Urinary bladder (tissue), 4 donors: ENCODE data around the gene CACNA1C. TPM values are rescaled to one million over a fixed set of nuclear protein-coding genes. Genes with fewer than 3 reads are reported as not detected.

ENCODE experiments used
- DNase-seq: peaks from one replicate; pipeline ENCODE4 v3.0.0-alpha.2; 2015; ENCODE audit errors: extremely low spot score
- H3K27ac ChIP-seq: one replicate; pipeline ENCODE4 v1.5.1; 2013; ENCODE audit warnings: low read depth, mild to moderate bottlenecking, moderate library complexity
- H3K36me3 ChIP-seq: one replicate; pipeline ENCODE4 v1.6.1; 2013; ENCODE audit warnings: mild to moderate bottlenecking, moderate library complexity; ENCODE audit not compliant: insufficient read depth
- H3K4me1 ChIP-seq: one replicate; pipeline ENCODE4 v1.6.1; 2013; ENCODE audit warnings: mild to moderate bottlenecking, moderate library complexity; ENCODE audit not compliant: insufficient read depth
- H3K4me3 ChIP-seq: one replicate; pipeline ENCODE4 v1.5.1; 2013; ENCODE audit warnings: low read depth, low read length
- WGBS: extraction: QIAGEN DNeasy Blood & Tissue Kit; methylation state at CpG from one replicate; pipeline ENCODE4 v1.1.7; 2013; 5-methylcytosine and 5-hydroxymethylcytosine counted together
- polyA plus RNA-seq: library from polyadenylated mRNA; stranded (reverse); fragments of 200-250 nt; gene quantifications from one replicate; pipeline ENCODE4 v1.2.3, GENCODE V29; 2013
- total RNA-seq: library from RNA; depleted of rRNA; stranded (reverse); fragments of >200 nt; gene quantifications from one replicate; pipeline ENCODE4 v1.2.3, GENCODE V29; 2014
- donor health status: healthy with polysubstance abuse.
- donor health status: healthy.

CACNA1C gene
- total and polyA plus RNA-seq, 2 donors, result 25.7 to 34.5 TPM

DNA sequence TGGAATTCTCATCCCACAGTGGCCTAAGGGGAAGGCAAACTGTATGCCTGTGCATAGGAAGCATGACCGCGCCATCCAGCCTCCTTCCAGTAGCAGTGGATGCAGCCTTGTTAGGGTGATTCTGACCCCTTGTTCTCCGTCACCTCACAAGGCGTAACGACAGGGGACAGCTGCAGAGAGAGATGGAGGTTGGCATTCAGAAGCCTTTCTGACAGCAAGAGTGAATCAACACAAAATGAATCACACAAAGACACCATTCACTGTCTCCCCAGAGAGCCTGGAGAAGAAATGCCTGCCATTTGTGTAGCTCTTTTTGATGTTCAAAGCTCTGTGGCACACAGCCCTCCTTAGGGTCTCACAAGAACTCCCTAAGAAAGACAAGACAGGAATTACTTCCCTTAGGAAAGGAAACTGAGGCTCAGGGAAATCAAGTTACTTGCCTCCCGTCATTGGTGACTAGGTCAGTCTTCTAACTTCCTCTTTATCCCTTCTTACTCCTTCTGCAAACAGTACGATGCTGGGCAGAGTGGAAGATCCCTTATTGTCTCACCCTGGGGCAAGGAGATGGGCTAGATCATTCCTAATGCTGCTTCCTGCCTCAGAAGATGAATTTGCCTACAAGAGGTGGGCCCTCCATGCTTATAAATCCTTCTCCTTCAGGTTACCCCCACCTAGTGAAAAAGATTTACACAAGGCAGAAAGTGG is 280.9 kb downstream of the CACNA1C start:
- Histone ChIP-seq H3K4me1 (no peaks in the 10 kb centered on the region), H3K36me3 (no peaks in the 10 kb centered on the region), H3K27ac (no peak overlapping the region), H3K4me3 (no peak overlapping the region)
- 91% methylated on average over 7 of the region's 7 CpGs for WGBS
- no peak for DNase-seq

DNA sequence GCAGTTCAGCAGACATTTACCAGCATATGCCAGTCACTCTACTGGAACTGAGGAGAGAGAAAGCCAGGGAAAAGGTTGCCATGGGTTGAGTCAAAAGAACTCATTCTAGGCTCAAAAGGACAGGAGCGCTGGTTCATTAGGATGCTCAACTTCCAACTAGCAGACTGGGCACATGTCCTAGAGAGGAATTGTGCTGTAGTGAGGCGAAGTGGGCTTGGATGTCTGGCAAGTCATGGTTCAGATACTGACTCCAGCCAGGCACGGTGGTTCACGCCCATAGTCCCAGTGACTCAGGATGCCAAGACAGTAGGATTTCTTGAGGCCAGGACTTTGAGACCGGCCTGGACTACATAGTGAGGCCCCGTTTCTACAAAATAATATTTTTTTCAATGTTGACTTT is 281.5 kb downstream of the CACNA1C start:
- 90% methylated on average over 6 of the region's 6 CpGs for WGBS
- DNase-seq, result no peak
- H3K36me3 ChIP-seq, result no peaks in the 10 kb centered on the region
- H3K4me1 ChIP-seq, result no peaks in the 10 kb centered on the region
- no peak overlapping the region for H3K4me3 ChIP-seq
- H3K27ac ChIP-seq, result no peak overlapping the region

DNA sequence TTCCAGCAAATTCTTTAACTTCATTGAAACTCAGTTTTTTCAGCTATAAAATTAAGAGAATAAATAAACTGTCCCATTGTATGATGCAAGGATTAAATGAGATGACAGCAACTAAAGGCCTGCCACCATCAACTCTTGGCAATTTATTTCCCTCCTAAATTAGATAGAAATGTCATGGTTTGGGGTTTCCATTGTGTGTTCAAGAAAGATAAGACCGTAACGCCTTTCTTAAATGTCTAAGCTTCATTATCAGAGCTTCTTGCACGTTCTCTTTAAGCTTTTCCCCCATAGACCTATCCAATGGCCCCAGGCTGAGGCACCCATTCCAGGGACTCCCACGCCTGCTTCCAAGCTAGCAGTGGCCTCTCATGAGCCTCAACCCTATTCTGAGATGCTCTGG is 281.9 kb downstream of the CACNA1C start:
- Histone ChIP-seq H3K27ac (no peak overlapping the region), H3K4me1 (no peaks in the 10 kb centered on the region), H3K36me3 (no peaks in the 10 kb centered on the region), H3K4me3 (no peak overlapping the region)
- 94% methylated on average over 4 of the region's 4 CpGs for WGBS
- DNase-seq, result no peak

DNA sequence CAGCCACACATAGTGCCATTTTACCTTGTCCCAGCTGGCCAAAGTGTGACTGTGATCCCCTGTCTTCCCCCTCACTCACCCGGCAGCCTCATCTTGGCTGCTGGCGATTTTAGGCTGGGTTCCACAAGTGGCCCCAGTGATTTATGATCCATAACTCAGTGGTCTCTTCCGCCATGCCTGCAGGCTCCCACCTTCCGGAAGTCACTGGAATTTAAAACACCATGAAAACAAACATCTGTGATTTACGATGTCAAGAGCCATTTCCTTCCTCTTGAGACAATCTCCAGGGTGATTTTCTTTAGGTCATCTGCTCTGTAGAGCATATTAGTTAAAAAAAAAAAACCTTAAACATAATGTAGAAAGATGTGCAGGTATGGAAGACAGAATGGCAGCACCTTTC is 282.3 kb downstream of the CACNA1C start:
- WGBS, result 70% methylated on average over 5 of the region's 5 CpGs
- no peak overlapping the region for H3K27ac ChIP-seq
- H3K36me3 ChIP-seq, result no peaks in the 10 kb centered on the region
- no peaks in the 10 kb centered on the region for H3K4me1 ChIP-seq
- no peak overlapping the region for H3K4me3 ChIP-seq
- DNase-seq, result no peak

DNA sequence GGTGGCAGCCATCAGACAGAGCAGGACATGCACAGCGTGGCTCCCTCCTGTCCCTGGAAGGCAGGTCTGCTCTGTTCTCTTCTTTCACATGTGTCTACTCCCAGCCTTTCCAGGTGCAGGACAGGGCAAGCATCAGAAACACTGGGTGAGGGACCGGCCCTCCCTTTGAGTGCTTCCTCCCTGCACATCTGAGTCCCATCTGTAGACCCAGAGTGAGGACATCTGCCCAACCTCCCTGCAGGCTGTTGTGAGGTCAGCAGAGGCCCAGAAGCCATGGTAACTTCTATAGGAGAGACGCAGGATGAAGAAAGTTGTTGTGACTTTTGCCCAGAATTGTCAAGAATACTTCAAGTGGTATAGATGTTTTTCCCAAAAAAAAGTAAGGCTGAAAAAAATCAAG is 282.7 kb downstream of the CACNA1C start:
- whole genome bisulfite sequencing, result 74% methylated on average over 3 of the region's 3 CpGs
- H3K27ac ChIP-seq, result no peak overlapping the region
- DNase-seq, result no peak
- no peak overlapping the region for H3K4me3 ChIP-seq
- H3K4me1 ChIP-seq, result no peaks in the 10 kb centered on the region
- no peaks in the 10 kb centered on the region for H3K36me3 ChIP-seq

DNA sequence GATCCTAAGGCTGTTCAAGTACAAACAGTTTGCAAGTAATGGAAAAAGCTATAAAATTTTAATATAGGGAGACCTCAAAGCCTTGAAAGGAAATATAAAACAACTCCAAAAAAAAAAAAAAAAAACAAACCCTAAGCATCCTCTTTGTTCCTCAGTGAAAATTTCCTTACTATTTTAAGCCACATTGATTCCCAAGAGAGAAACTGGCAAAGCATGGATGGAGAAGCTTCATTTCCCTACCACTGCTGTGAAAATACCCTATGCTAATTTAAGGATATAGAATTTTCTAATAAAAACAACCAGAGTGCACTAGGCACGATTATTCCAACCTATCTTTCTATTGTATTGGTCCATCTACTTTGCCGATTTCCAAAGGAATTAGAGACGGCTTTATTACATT is 283.1 kb downstream of the CACNA1C start:
- DNase-seq, result no peak
- Histone ChIP-seq H3K4me1 (no peaks in the 10 kb centered on the region), H3K36me3 (no peaks in the 10 kb centered on the region), H3K27ac (no peak overlapping the region), H3K4me3 (no peak overlapping the region)
- 52% methylated on average over 3 of the region's 3 CpGs for WGBS

DNA sequence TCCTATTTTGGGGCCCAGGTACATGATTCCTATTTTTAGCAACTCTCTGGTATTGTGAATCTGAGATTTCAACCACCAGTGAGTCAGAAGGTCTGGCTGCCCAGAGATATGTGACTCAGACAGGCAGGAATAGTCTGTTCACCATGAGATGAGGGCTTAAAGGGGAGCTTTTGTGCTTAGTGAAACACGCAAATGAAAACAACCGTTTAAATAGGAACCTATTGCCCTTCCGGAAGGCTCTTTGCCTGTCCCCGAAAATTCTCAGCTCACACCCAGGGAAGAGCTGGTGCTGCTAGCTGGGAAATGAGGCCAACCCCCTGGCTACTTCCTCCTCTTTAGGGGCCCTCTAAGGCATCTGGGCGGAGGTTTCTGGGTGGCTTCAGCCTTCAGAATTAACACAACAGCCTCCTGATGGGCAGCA is 283.6 kb downstream of the CACNA1C start:
- WGBS, result 21% methylated on average over 5 of the region's 5 CpGs
- Histone ChIP-seq H3K4me1 (no peaks in the 10 kb centered on the region), H3K4me3 (no peak overlapping the region), H3K27ac (peak overlapping the region; percentile 39), H3K36me3 (no peaks in the 10 kb centered on the region)
- DNase-seq, result no peak

DNA sequence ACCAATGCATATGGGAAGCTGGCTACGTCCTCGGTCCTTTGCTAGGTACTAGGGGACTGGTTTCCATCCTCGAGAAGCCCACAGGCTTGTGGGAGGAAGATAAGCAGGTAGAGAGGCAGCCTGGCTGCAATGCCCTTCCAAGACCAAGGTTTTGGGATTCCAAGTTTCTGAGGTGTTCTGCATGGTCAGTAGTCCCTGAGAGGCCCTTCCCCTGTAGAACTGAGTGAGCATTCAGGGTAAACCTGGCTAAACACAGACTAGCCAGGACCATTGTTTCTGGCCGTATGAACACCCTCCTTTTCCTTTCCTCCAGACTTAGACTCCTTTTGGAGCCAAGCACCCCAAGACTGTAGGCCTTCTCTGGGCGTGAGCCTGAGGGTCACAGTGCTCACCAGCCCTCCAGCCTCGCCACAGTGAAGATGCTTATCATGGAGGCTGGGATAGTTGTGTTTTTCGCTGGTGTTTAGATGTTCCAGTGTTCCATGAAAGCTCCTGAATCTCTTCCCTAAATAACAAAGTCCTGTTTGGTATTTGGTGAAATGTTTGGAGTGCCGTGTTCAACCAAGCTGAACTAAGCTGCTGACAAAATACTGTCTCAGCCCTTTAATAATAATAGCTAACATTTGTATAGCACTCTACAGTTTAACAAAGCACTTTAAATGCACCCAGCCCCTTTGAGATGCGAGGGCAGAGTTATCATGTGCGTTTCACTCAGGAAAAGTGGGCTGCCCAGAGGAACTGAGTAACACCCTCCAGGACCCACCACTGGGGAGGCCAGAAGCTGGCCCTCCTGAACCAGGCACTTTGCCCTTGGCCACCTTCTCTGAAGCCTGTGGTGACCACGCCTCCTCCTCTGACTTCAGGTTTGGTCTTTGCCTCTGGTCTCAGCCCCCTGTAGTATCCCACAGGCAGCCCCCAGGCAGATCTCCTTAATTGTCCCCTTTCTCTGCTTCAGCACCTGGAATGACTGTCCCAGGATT is 284.5 kb downstream of the CACNA1C start:
- no peak for DNase-seq
- 92% methylated on average over 11 of the region's 11 CpGs for WGBS
- no peaks in the 10 kb centered on the region for H3K4me1 ChIP-seq
- H3K36me3 ChIP-seq, result no peaks in the 10 kb centered on the region
- H3K4me3 ChIP-seq, result no peak overlapping the region
- peak overlapping the region; percentile 39 for H3K27ac ChIP-seq

DNA sequence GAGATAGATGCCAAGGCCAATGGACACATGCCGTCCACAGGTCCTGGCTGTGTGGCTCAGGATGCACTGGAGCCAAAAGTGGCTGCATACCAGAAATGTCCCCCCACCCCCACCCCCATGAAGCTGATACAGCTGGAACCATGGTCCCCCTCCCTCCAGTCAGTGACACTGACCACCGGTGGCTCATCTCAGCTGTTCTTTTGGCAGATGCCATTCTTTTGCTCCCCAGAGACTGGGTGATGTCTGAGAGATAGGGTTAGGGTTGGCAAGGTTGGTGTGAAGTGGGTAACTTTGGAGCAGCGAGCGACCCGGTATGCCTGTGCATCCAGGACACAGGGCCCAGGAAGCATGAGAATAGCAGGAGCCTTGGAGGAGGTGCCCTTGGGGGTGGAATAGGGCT is 285.6 kb downstream of the CACNA1C start:
- no peak overlapping the region for H3K27ac ChIP-seq
- H3K4me1 ChIP-seq, result no peaks in the 10 kb centered on the region
- 88% methylated on average over 5 of the region's 5 CpGs for WGBS
- DNase-seq, result no peak
- no peaks in the 10 kb centered on the region for H3K36me3 ChIP-seq
- H3K4me3 ChIP-seq, result no peak overlapping the region

DNA sequence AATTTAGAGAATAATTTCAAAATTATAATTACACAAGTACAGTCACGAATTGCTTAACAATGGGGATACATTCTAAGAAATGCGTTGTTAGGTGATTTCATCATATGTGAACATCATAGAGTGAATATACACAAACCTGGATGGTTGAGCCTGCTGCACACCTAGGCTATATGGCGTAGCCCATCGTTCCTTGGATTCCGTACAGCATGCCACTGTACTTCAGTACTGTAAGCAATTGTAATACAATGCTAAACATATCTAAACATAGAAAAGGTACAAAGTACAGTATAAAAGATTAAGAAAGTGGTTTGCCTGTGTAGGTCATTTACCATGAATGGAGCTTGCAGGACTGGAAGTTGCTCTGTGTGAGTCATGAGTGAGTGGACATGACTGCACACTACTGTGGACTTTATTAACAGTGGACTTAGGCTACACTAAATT is 286.2 kb downstream of the CACNA1C start:
- no peak overlapping the region for H3K4me3 ChIP-seq
- no peaks in the 10 kb centered on the region for H3K36me3 ChIP-seq
- DNase-seq, result no peak
- no peaks in the 10 kb centered on the region for H3K4me1 ChIP-seq
- WGBS, result 89% methylated on average over 5 of the region's 5 CpGs
- no peak overlapping the region for H3K27ac ChIP-seq

DNA sequence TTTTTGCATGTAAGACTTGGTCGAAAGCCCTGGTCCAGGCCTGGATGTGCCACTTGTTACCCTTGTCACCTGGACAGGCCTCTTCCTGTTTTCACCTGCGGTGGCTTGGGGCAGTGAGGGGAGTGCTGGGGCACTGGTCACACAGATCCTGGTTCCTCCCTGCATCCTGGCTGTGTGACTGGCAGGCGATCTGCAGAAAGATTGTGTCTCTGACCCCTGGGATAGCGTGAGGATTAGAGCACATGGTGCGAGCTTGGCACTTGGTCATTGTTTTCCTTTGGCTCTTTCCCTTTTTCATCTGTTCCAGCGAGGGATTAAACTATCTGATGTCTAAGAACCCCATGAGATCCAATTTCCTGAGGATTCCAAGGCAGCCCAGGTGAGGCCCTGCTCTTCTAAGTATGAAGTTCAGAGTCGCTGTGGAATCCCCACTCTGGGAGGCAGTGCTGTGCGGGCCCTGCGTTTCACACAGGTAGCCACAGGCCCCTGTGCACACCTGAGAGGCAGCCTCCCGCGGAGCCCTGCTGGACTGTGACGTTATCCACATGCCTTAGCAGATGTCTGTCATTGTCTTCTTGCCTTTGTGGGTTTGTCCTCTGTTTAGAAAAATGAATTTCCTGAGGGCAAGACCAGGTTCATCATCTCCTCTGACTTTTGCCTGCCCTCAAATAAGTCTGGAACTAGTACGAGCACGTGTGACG is 288.4 kb downstream of the CACNA1C start:
- no peak overlapping the region for H3K4me3 ChIP-seq
- 69% methylated on average over 15 of the region's 15 CpGs for WGBS
- H3K27ac ChIP-seq, result no peak overlapping the region
- H3K4me1 ChIP-seq, result no peaks in the 10 kb centered on the region
- DNase-seq, result no peak
- H3K36me3 ChIP-seq, result no peaks in the 10 kb centered on the region

DNA sequence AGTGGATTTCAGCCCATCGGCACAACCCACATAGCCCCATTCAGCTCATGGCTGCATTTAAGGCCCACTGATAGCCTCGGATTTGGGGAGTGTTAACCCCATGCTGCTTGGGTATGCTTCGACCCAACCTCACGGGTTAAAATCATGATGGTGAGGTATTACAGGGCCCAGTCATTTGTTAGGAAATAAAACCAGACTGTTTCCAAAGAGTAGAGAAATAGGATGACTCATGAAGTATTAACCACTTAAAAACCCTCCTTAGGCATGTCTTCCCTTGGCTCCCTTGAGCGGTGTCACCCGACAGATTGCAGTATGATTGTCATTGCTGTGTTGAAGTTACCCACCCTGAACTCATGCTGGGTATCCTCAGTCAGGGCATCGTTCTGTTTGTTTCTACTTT is 289.1 kb downstream of the CACNA1C start:
- no peak overlapping the region for H3K27ac ChIP-seq
- WGBS, result 60% methylated on average over 7 of the region's 7 CpGs
- no peak overlapping the region for H3K4me3 ChIP-seq
- no peak for DNase-seq
- no peaks in the 10 kb centered on the region for H3K36me3 ChIP-seq
- H3K4me1 ChIP-seq, result no peaks in the 10 kb centered on the region

DNA sequence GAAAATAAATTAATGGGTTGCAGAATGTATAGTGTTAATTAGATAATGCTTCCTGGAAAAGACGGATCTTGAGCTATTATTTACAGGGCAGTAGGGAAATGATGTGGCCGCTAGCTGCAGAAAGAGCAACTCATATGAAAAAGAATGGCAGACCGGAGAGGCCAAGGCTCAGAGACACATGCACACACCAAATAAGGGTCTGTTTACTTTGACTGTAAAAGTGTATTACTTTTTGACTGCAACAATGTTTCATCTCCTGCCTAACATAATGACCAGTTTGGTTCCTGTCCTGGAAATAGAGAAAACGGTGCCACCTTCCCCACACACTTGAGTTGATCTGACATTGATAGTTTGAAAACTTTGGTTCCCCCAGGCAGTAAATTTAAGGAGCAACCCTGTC is 290.9 kb downstream of the CACNA1C start:
- no peaks in the 10 kb centered on the region for H3K4me1 ChIP-seq
- no peaks in the 10 kb centered on the region for H3K36me3 ChIP-seq
- 32% methylated on average over 4 of the region's 4 CpGs for WGBS
- no peak overlapping the region for H3K4me3 ChIP-seq
- H3K27ac ChIP-seq, result no peak overlapping the region
- DNase-seq, result no peak
